Limb (tissue), 2 donors: Measurements from ENCODE around the gene GDPGP1.

ENCODE experiments used
- DNase-seq, 2 donors: peaks; one replicate each; pipeline ENCODE4 v3.0.0-alpha.2; 2016; ENCODE audit errors: extremely low spot score in 2 of 2

Gene GDPGP1

GRCh38 chr15:90225504-90226234, 8.3 kb upstream of the GDPGP1 start:
- DNase-seq = no peak

DNA sequence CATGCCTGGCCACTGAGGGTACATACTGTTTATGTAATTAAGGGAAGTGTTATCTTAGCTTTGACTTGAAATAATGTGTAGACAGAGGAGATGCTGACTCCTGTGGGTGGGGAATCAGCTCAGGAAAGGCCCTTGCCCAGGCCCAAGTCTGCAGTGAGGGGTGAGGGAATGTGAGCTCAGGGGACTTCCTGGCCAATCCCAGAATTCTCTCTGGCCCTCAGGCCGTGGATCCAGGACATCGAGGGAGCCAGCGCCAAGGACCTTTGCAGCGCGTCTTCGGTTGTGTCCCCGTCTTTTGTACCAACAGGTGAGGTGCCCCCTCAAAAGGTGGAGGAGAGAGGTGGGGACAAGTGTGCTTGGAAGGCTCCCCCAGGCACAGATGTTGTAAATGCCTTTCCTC, 6.7 kb upstream of the GDPGP1 start:
- DNase-seq = no peak

DNA sequence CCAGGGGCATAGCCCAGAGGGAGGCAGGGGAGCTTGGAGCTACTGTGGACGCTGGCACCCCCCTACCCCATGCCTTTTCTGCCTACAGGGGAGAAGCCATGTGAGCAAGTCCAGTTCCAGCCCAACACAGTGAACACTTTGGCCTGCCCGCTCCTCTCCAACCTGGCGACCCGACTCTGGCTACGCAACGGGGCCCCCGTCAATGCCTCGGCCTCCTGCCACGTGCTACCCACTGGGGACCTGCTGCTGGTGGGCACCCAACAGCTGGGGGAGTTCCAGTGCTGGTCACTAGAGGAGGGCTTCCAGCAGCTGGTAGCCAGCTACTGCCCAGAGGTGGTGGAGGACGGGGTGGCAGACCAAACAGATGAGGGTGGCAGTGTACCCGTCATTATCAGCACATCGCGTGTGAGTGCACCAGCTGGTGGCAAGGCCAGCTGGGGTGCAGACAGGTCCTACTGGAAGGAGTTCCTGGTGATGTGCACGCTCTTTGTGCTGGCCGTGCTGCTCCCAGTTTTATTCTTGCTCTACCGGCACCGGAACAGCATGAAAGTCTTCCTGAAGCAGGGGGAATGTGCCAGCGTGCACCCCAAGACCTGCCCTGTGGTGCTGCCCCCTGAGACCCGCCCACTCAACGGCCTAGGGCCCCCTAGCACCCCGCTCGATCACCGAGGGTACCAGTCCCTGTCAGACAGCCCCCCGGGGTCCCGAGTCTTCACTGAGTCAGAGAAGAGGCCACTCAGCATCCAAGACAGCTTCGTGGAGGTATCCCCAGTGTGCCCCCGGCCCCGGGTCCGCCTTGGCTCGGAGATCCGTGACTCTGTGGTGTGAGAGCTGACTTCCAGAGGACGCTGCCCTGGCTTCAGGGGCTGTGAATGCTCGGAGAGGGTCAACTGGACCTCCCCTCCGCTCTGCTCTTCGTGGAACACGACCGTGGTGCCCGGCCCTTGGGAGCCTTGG, 5.9 kb upstream of the GDPGP1 start:
- DNase-seq = no peak

DNA sequence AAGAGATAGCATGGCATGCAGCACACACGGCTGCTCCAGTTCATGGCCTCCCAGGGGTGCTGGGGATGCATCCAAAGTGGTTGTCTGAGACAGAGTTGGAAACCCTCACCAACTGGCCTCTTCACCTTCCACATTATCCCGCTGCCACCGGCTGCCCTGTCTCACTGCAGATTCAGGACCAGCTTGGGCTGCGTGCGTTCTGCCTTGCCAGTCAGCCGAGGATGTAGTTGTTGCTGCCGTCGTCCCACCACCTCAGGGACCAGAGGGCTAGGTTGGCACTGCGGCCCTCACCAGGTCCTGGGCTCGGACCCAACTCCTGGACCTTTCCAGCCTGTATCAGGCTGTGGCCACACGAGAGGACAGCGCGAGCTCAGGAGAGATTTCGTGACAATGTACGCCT, 5.0 kb upstream of the GDPGP1 start:
- DNase-seq = no peak

- DNase-seq = no peak
Observed at GRCh38 chr15:90230071-90230494, 3.9 kb upstream of the GDPGP1 start.

DNA sequence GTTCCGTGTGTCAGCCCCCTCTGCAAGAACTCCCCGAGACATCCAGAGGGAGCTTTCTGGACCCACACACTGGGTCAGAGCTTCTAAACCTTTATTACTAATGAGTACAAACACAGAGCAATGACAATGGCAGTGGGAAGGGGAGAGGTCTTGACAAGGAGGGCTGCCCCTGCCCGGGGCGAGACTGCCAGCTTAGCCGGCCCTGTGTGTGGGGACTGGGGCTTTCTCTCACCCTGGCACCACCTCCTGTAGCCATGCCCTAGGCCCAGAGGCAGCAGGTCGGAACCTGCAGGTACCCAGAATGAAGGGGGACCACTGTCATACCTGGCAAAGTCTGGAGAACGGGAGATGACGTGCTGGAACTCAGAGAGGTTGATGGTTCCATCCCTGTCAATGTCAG, 3.4 kb upstream of the GDPGP1 start:
- DNase-seq = no peak

DNA sequence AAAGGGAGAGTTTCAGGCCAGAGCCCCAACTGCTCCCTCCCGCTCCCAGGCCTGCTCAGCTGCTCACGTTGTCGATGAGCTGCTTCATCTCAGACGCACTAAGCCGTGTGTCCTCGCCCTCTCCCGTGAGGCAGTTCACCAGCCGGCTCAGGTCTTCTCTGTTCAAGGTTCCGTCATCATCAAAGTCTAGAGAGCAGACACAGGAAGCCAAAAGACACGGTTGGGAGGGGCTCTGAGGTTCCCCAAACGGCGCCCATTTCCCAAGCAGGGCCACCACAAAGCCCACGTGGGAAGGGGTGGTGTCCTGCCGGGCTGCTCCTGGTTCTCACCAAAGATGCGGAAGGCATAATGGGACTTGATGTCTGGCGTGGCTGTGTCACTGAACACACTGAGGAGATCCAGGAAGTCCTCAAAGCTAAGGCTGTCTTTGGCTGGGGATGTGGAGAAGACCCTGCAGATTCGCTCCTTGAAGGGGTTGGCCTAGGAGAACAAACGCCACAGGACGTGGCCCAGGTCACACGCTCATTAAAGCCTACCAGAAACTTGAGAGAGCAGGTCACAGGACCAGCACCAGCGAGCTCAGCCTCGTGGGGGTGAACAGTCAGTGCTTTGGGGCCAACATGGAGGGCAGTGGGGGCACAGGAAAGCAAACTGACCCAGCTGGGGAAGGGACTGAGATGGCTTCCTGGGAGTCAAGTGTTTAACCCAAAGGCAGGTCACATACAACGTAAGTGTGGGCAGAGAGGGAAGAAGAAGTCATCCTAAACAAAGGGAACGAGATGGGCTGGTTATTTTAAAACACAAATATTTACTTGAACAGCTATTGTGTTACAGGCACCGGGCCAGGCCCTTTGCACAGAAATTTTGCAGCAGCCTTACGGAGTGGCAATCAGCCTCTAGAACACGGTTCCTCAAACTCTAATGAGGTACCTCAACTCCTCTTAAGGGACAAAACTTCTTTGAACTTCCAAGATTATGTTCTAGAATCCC, 2.7 kb upstream of the GDPGP1 start:
- DNase-seq = no peak

- no peak for DNase-seq
Observed at GRCh38 chr15:90232196-90232595, 1.8 kb upstream of the GDPGP1 start.

GRCh38 chr15:90232941-90233386, 1.0 kb upstream of the GDPGP1 start:
- DNase-seq = no peak

- peak; percentile 93 to 97 for DNase-seq
Observed at GRCh38 chr15:90233387-90234095, 468 bp upstream of the GDPGP1 start, which contains the start of gene CIB1. Gene CIB1, minus strand, starts transcription at chr15:90233941. Its CDS starts 56 bp downstream, at chr15:90233885.

- DNase-seq = no peak
Observed at GRCh38 chr15:90239371-90239770, 5.4 kb downstream of the GDPGP1 start.

DNA sequence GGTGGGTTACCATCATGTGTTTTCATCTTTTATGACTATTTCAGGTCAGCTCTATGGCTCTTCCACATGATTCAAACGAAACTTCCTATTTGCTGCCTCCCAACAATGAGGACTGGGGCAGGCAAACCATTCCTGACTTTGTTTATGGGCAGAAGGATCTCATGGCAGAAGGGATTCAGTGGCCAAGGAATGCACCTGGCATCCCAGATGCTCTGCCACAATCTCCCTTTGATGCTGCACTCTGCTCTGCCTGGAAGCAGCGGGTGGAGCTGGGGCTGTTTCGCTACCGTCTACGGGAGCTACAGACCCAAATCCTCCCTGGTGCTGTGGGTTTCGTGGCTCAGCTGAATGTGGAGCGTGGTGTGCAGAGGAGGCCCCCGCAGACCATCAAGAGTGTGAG, 6.8 kb downstream of the GDPGP1 start:
- no peak for DNase-seq

GRCh38 chr15:90241343-90242192, 7.6 kb downstream of the GDPGP1 start:
- DNase-seq = no peak

DNA sequence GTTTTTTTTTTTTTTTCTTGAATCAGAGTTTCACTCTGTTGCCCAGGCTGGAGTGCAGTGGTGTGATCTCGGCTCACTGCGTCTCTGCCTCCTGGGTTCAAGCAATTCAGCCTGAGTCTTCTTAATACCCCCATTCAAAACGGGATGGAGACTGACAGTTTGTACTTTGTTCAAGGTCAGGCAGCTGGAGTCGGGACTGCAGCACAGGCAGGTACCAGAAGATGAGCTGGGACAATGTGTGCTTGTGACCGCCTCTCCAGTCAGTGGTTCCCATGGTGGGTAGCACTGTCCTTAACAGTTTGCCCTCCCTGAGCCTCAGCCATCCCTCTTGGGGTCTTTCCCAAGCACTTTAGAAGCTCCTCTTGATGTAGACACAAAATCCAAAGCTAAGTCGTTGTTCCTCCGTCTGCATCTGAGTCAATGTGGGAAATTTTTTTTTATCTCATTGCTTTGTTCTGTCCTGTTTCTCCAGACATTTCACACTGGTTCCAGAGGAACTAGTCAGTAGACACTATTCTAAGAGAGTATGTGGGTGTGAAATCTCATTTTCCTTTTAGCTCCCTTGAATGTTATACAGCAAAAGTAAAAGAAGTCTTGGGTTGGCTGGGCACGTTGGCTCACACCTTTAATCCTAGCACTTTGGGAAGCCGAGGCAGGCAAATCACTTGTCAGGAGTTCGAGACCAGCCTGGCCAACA, 10.1 kb downstream of the GDPGP1 start:
- no peak for DNase-seq

GRCh38 chr15:90248789-90249202, 14.8 kb downstream of the GDPGP1 start:
- DNase-seq = no peak

DNA sequence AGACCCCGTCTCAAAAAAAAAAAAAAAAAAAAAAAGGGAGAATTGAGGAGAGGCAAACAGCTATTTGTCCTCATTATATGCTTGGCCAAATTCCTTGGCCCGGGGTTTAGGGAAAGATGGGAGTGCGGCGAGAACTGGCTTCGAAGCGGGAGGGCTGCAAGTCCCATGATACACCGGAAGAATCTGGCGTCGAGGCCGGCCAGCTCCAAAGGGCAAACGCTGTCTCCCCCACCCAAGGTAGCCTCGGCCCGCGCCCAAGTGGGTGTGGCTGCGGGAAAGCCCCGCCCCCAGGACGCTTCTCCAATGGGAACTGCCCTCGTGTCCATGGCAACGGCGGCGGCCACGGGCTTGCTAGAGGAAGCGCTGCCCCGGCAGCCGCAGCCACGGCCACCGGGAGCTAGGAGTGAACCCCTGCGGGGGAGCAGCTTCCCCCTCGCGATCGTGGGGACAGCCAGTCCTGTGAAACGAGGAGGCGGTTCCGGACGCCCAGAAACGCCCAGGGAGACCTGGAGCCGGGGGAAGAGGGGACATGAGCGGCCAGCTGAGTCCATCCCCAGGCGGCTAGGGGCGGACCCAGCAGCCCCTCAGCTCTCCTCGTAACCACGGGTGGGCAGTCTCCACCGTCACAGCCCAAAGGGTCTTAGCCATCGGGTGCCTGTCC, 15.3 kb downstream of the GDPGP1 start, which contains the start of gene TTLL13:
TTLL13 (plus strand) TSS at position 354 of the 661 bp plus-strand sequence. CDS start 1,075 bp downstream, outside the sequence.
- peak; percentile 86 to 95 for DNase-seq

- DNase-seq = no peak
Observed at GRCh38 chr15:90257776-90258175, 23.8 kb downstream of the GDPGP1 start.

DNA sequence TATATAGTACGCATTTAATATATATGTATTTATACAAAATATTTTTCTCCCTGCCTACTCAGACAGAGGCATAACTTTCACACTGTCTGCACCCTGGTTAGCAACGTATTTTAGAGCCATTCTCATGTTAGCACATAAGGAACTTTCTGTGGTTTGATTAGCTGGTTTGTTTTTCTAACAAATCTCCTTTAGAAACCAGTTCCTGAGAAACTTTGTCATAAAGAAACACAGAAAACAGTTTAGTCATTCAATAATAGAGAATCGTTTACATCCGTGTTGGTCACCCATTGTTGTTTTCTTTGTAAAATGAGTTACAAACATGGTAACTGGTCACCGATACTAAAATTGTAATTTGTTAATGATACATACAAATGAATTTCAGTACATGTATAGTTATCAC, 25.5 kb downstream of the GDPGP1 start:
- DNase-seq = no peak
